ENCODE data around the gene MAPKAPK2.

DNA sequence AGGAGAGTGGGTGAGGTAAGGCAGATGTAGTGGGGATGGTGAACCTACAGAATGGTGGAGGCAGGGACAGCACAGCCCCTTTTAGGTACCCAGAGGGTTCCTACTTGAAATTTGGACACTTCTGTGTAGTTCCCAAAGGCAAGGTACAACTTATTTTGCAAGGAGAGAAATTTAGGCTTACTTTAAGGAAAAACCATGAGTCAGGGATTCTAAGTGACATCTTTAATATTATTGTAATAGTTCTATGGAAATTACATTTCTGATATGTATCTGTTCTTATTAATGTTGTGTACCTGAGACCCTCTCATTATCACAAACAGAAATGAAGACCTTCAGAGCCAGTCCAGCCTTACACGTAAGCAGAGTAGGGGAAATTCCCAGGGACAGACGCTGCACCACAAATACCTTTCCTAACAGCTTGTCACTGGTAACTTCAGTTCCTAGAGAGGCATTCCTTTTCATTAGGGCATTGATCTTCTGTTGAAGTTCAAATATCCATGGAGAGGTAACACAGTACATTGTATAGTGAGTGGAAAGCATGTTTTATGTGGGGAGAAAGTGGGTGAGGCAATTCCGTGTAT is 41.5 kb upstream of the MAPKAPK2 start:
- no peak for TF ChIP-seq ZNF274 (IDR thresholded peaks at IDR 0.05; ENCODE audit: low read depth, low read length)
- no peak for TF ChIP-seq SUZ12 (IDR thresholded peaks at IDR 0.05; ENCODE audit: extremely low read depth, insufficient read depth, insufficient read length)
